IMR-90 (cell line): Measurements from ENCODE around the gene FAM210B. TPM values are rescaled to one million over a fixed set of nuclear protein-coding genes. Genes with fewer than 3 reads are reported as not detected.

Experiments used
- ATAC-seq: fragments of 200-7000 bp; cut with Tn5 transposase; 2 replicates; pipeline ENCODE4 v1.9.1; 2020; ENCODE audit warnings: low read depth, mild to moderate bottlenecking, moderate library complexity
- BruUV-seq: library from RNA; stranded (reverse); fragments of 400-500 nt; replicated peaks from 2 replicates; lab custom pipeline; 2021; lab: Mats Ljungman, UMichigan
- CTCF ChIA-PET: fragments of 300-600 bp; formaldehyde crosslinking; extraction: SDS; loops from one replicate; lab custom pipeline; 2021; ENCODE audit warnings: antibody characterized with exemption; lab: Yijun Ruan, JAX
- POLR2A ChIA-PET: fragments of 300-600 bp; sonication (Branson Sonifier 250); formaldehyde crosslinking; loops from one replicate; lab custom pipeline; 2022; ENCODE audit warnings: antibody characterized with exemption; ENCODE audit not compliant: unreplicated experiment; lab: Charles Lee
- DNase-seq: peaks from one replicate; pipeline ENCODE4 v3.0.0; 2013
- H2AFZ ChIP-seq: replicated peaks from 2 replicates; pipeline ENCODE3; 2013; ENCODE audit warnings: low read length, mild to moderate bottlenecking; ENCODE audit not compliant: poor library complexity
- H2AK5ac ChIP-seq: 2 replicates; pipeline ENCODE4 v1.6.1; 2013; ENCODE audit warnings: low read depth, low read length, inconsistent platforms
- H2AK9ac ChIP-seq: replicated peaks from 2 replicates; pipeline ENCODE3; 2013; ENCODE audit warnings: mild to moderate bottlenecking, low read depth, low read length, moderate library complexity; ENCODE audit not compliant: poor library complexity
- H2BK120ac ChIP-seq: 2 replicates; pipeline ENCODE4 v1.6.1; 2013; ENCODE audit warnings: low read depth, low read length, inconsistent platforms
- H2BK15ac ChIP-seq: 3 replicates; pipeline ENCODE4 v1.6.1; 2013; ENCODE audit warnings: low read depth, low read length, inconsistent platforms
- H2BK20ac ChIP-seq: 2 replicates; pipeline ENCODE4 v1.6.1; 2013; ENCODE audit warnings: low read depth, mild to moderate bottlenecking, inconsistent platforms, low read length, moderate library complexity
- H2BK5ac ChIP-seq: 2 replicates; pipeline ENCODE4 v1.6.1; 2013; ENCODE audit warnings: mild to moderate bottlenecking, low read depth, low read length, inconsistent platforms; ENCODE audit not compliant: poor library complexity, severe bottlenecking
- H3K14ac ChIP-seq: replicated peaks from 2 replicates; pipeline ENCODE4 v1.6.1; 2013; ENCODE audit warnings: low read depth, low read length, inconsistent platforms
- H3K18ac ChIP-seq: 2 replicates; pipeline ENCODE4 v1.6.1; 2013; ENCODE audit warnings: low read depth, low read length, control low read depth
- H3K23ac ChIP-seq: 2 replicates; pipeline ENCODE4 v1.6.1; 2013; ENCODE audit warnings: low read depth, low read length, inconsistent platforms
- H3K27ac ChIP-seq: 2 replicates; pipeline ENCODE4 v1.5.1; 2013; ENCODE audit warnings: mild to moderate bottlenecking, control low read depth, low read length; ENCODE audit not compliant: insufficient read depth
- H3K27me3 ChIP-seq: 2 replicates; pipeline ENCODE4 v1.6.1; 2013; ENCODE audit warnings: low read length; ENCODE audit not compliant: control insufficient read depth, insufficient read depth
- H3K36me3 ChIP-seq: 2 replicates; pipeline ENCODE4 v1.6.1; 2013; ENCODE audit warnings: low read length, mixed read lengths; ENCODE audit not compliant: control insufficient read depth, insufficient read depth
- H3K4ac ChIP-seq: 2 replicates; pipeline ENCODE4 v1.6.1; 2013; ENCODE audit warnings: low read depth, low read length, inconsistent platforms
- H3K4me1 ChIP-seq: 2 replicates; pipeline ENCODE4 v1.6.1; 2013; ENCODE audit warnings: low read length, mixed read lengths; ENCODE audit not compliant: control insufficient read depth, insufficient read depth
- H3K4me2 ChIP-seq: 2 replicates; pipeline ENCODE4 v1.6.1; 2013; ENCODE audit warnings: low read depth, mild to moderate bottlenecking, control low read depth, low read length, moderate library complexity
- H3K4me3 ChIP-seq: 2 replicates; pipeline ENCODE4 v1.5.1; 2013; ENCODE audit warnings: low read depth, mild to moderate bottlenecking, control low read depth, low read length, moderate library complexity; ENCODE audit not compliant: insufficient read depth
- H3K56ac ChIP-seq: 2 replicates; pipeline ENCODE4 v1.6.1; 2013; ENCODE audit warnings: low read length, inconsistent platforms; ENCODE audit not compliant: insufficient read depth; ENCODE audit errors: extremely low read depth
- H3K79me1 ChIP-seq, 2 experiments: 2 replicates each; pipeline ENCODE4 v1.6.1; 2013; ENCODE audit warnings: low read length in 2 of 2, inconsistent platforms in 1 of 2, low read depth in 1 of 2
- H3K9ac ChIP-seq: 2 replicates; pipeline ENCODE4 v1.6.1; 2013; ENCODE audit warnings: low read depth, low read length, control low read depth
- H3K9me1 ChIP-seq: 2 replicates; pipeline ENCODE4 v1.6.1; 2013; ENCODE audit warnings: low read length, inconsistent platforms; ENCODE audit not compliant: insufficient read depth
- H3K9me3 ChIP-seq: 2 replicates; pipeline ENCODE4 v1.6.1; 2013; ENCODE audit warnings: low read length; ENCODE audit not compliant: control insufficient read depth, insufficient read depth
- H4K20me1 ChIP-seq: 2 replicates; pipeline ENCODE4 v1.6.1; 2013; ENCODE audit warnings: low read length, inconsistent platforms; ENCODE audit not compliant: insufficient read depth
- H4K5ac ChIP-seq: 2 replicates; pipeline ENCODE4 v1.6.1; 2013; ENCODE audit warnings: mild to moderate bottlenecking, low read depth, low read length, control low read depth
- H4K8ac ChIP-seq, 2 experiments: 2 replicates each; pipeline ENCODE4 v1.6.1; 2013; ENCODE audit warnings: low read depth in 2 of 2, low read length in 2 of 2, control low read depth in 1 of 2, inconsistent platforms in 1 of 2
- H4K91ac ChIP-seq: 2 replicates; pipeline ENCODE4 v1.6.1; 2013; ENCODE audit warnings: low read depth, low read length, inconsistent platforms; ENCODE audit not compliant: insufficient read depth
- CEBPB ChIP-seq: IDR thresholded peaks from 2 replicates; pipeline ENCODE4 v1.6.1; 2012; ENCODE audit warnings: low read depth, low read length, improper control_type of control experiment
- CTCF ChIP-seq: conservative IDR thresholded peaks from 2 replicates; pipeline ENCODE4 v1.5.1; 2012; ENCODE audit warnings: mild to moderate bottlenecking, low read depth, low read length, improper control_type of control experiment
- MXI1 ChIP-seq: IDR thresholded peaks from 2 replicates; pipeline ENCODE4 v1.6.1; 2012; ENCODE audit warnings: low read depth, mild to moderate bottlenecking, low read length, moderate library complexity, borderline replicate concordance
- POLR2A ChIP-seq: IDR thresholded peaks from 2 replicates; pipeline ENCODE4 v1.6.1; 2012; ENCODE audit warnings: mild to moderate bottlenecking, low read depth, low read length
- WGBS, 2 experiments: methylation state at CpG; one replicate each; pipeline versions ENCODE4 v1.1.5 to v1.1.7; 2013; ENCODE audit warnings: missing lambda C conversion rate in 2 of 2; ENCODE audit not compliant: insufficient read length in 1 of 2; ENCODE audit errors: extremely low coverage in 2 of 2; 5-methylcytosine and 5-hydroxymethylcytosine counted together
- dilution Hi-C: fragments of 300-500 bp; cut with HindIII; formaldehyde crosslinking; loops from one replicate; pipeline ENCODE4 v1.14.3; 2018; ENCODE audit warnings: low sequenced_read_pairs; ENCODE audit not compliant: unreplicated experiment
- in situ Hi-C: fragments of 300-500 bp; cut with MboI; formaldehyde crosslinking; loops from 3 replicates; pipeline ENCODE4 v1.14.3; 2019; ENCODE audit warnings: low sequenced_read_pairs, inconsistent platforms, mixed read lengths
- intact Hi-C: fragments of 100-400 bp; cut with micrococcal nuclease; formaldehyde crosslinking; loops from 2 replicates; pipeline ENCODE4 v1.10.0; 2022
- polyA plus RNA-seq, 3 experiments: library from polyadenylated mRNA; depleted of rRNA; stranded (reverse); fragments of >200 nt; gene quantifications; 2 replicates each; pipeline ENCODE4 v1.2.3, GENCODE V29; 2012; ENCODE audit warnings: low replicate concordance in 1 of 3
- total RNA-seq: library from RNA; depleted of rRNA; stranded (reverse); fragments of >200 nt; gene quantifications from 2 replicates; pipeline ENCODE4 v1.2.3, GENCODE V29; 2012

Gene FAM210B
- total and polyA plus RNA-seq, 2 of the 4 experiments (the other 2 are of a cell fraction), result 29.5 to 45.0 TPM

- Histone ChIP-seq H3K27me3 (no peaks in the 10 kb centered on the region), H2AK5ac (no peak overlapping the region), H2BK15ac (no peak overlapping the region), H3K56ac (no peak overlapping the region), H2AFZ (no peak overlapping the region), H3K36me3 (peaks cover 20% of the 10 kb centered on the region), H4K20me1 (no peaks in the 10 kb centered on the region; the same call in none of the 2 replicates), H3K79me1 (peaks cover 42 to 57% of the 10 kb centered on the region in 2 experiments), H3K9me1 (peaks cover 8% of the 10 kb centered on the region; the same call in 1 of the 2 replicates), H2BK5ac (no peak overlapping the region), H3K9me3 (no peaks in the 10 kb centered on the region), H2BK120ac (no peak overlapping the region), H4K5ac (no peak overlapping the region; the same call in 1 of the 2 replicates), H4K91ac (no peak overlapping the region), H3K4me3 (no peak overlapping the region), H3K27ac (no peak overlapping the region), H3K18ac (no peak overlapping the region), H3K4me2 (no peak overlapping the region), H2BK20ac (no peak overlapping the region), H3K9ac (no peak overlapping the region), H3K23ac (no peak overlapping the region), H4K8ac (no peak overlapping the region), H3K4ac (no peak overlapping the region), H2AK9ac (no peak overlapping the region), H3K4me1 (peaks cover 2% of the 10 kb centered on the region), H3K14ac (no peak overlapping the region)
- dilution Hi-C loops (no loop called here), intact Hi-C loops (no loop called here), in situ Hi-C loops (loop anchor here (25.0 kb wide), 1 partner anchor 979 kb away; the partner anchor contains the start of gene RAE1)
- no peak for DNase-seq
- 80% methylated on average over 2 of the region's 8 CpGs; no CpG with 5 or more reads in 1 of the 2 experiments for whole genome bisulfite sequencing, 2 experiments
- POLR2A ChIA-PET, result no interaction called here
- ATAC-seq, result no peak
- CTCF ChIA-PET, result no interaction called here
- no TSS peak for BruUV-seq
- no peak for TF ChIP-seq CTCF
- TF ChIP-seq CEBPB, result no peak
- no peak for TF ChIP-seq MXI1
- TF ChIP-seq POLR2A, result no peak
Measured at GRCh38 chr20:56383334-56383733, 24.6 kb downstream of the FAM210B start.
